ENCODE measurements around the gene TMEM115. TPM values are rescaled to one million over a fixed set of nuclear protein-coding genes. Genes with fewer than 3 reads are reported as not detected.

The TMEM115 gene
- total and polyA plus RNA-seq, 2 of the 13 experiments (the other 11 are each of a cell fraction or from before 2014, with no cell fraction given), result 22.1 to 30.7 TPM

- FAIRE-seq (no peak), DNase-seq (ENCODE audit: low spot score) (no peak), ATAC-seq (no peak)
- CTCF ChIA-PET (ENCODE audit: low intra/inter-chr PET ratio, low total read pairs), result no interaction called here
- Histone ChIP-seq H3K79me2 (ENCODE audit: insufficient read depth, low read length) (peaks cover 46% of the 10 kb centered on the region), H3K36me3 (replicated peaks in 1 of 2; ENCODE audit: control insufficient read depth in 1 of 2, insufficient read depth in 2 of 2, low read length in 2 of 2) (peaks cover 22 to 39% of the 10 kb centered on the region in 2 experiments), H3K9me3 (ENCODE audit: low read length) (no peaks in the 10 kb centered on the region), H3K9ac (ENCODE audit: insufficient read depth, low read depth, low read length) (peak overlapping the region; percentile 15; the same call in 1 of the 2 replicates), H2AFZ (ENCODE audit: low read length) (no peak overlapping the region), H3K4me1 (ENCODE audit: insufficient read depth, low read length) (peaks cover 53% of the 10 kb centered on the region), H3K27ac (ENCODE audit: extremely low read length, insufficient read depth, low read length) (no peak overlapping the region), H4K20me1 (ENCODE audit: insufficient read depth, low read length) (peaks cover 12% of the 10 kb centered on the region), H3K4me3 (replicated peaks in 1 of 3; ENCODE audit: insufficient read depth in 1 of 3, low read depth in 2 of 3, low read length in 3 of 3) (no peak overlapping the region), H3K4me2 (ENCODE audit: low read depth, low read length) (peak overlapping the region; percentile 97), H3K27me3 (ENCODE audit: control insufficient read depth in 1 of 2, insufficient read depth in 2 of 2, low read length in 2 of 2) (peaks cover 0 to 2% of the 10 kb centered on the region in 2 experiments; a peak in 1 of 5 replicates)
- POLR2A ChIA-PET, result interaction anchor here (4.7 kb wide), 1 partner anchor 11 kb away, joined by 58 read pairs; the partner anchor contains the start of gene HYAL2
- in situ Hi-C loops (cut with HindIII; ENCODE audit: extremely low pct_ligation_motif_present, low pct_unique_long_range_greater_than_20kb), result no loop called here
- BruUV-seq (replicated peaks), result no TSS peak
- TF ChIP-seq POLR2G (IDR thresholded peaks at IDR 0.05; ENCODE audit: low read depth, low read length) (peak; percentile 31; the same call in 1 of the 2 replicates), RBFOX2 (IDR thresholded peaks at IDR 0.05; ENCODE audit: low read depth, low read length) (0 out of 2 replicates have a peak, but pooled peaks have one; percentile 9), ZNF781 (CRISPR knock-in tag; IDR thresholded peaks at IDR 0.05; ENCODE audit: borderline replicate concordance, not compliant biosample characterization) (no peak)
- TF ChIP-seq, protein P1, sequence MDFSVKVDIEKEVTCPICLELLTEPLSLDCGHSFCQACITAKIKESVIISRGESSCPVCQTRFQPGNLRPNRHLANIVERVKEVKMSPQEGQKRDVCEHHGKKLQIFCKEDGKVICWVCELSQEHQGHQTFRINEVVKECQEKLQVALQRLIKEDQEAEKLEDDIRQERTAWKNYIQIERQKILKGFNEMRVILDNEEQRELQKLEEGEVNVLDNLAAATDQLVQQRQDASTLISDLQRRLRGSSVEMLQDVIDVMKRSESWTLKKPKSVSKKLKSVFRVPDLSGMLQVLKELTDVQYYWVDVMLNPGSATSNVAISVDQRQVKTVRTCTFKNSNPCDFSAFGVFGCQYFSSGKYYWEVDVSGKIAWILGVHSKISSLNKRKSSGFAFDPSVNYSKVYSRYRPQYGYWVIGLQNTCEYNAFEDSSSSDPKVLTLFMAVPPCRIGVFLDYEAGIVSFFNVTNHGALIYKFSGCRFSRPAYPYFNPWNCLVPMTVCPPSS (IDR thresholded peaks at IDR 0.05), result no peak
- intact Hi-C loops (cut with micrococcal nuclease; ENCODE audit: unreplicated experiment), result no loop called here
- 82% methylated on average over 5 of the region's 5 CpGs for WGBS (ENCODE audit: low lambda C conversion rate)
These were observed 24.8 kb downstream of the TMEM115 start for GRCh38 chr3:50334339-50335075.

DNA sequence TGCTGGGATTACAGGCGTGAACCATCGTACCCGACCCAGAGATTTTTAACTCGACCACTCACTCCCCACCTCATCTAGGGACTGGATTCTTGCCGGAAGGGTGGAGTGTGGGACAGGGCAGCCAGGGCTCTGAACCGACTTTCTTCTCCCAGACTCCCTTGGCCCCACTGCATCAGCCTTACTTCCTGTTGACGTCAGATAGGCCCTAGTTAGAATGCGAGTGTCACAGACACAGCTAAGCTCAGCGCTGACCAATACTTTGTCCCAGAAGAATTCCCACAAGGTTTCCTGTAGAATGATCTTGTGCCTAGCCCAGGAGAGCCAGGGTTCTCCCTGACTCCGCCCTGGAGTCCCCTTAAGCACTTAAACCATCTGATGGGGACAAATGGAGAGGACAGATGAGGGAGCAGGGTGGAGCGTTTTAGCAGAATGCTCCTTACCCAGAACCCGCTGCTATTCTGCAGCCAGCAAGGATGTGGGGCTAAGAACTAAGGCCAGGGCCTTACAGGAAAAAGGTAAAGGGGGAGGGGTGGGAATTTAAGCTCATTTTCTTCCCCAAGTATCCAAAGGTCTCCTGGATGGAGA, 25.5 kb downstream of the TMEM115 start:
- ATAC-seq, result no peak
- in situ Hi-C loops (cut with HindIII; ENCODE audit: extremely low pct_ligation_motif_present, low pct_unique_long_range_greater_than_20kb) (no loop called here), intact Hi-C loops (cut with micrococcal nuclease; ENCODE audit: unreplicated experiment) (no loop called here)
- BruUV-seq (replicated peaks), result no TSS peak
- peak overlapping the region; percentile 97 for H3K4me2 ChIP-seq (ENCODE audit: low read depth, low read length)
- H3K9ac ChIP-seq (ENCODE audit: insufficient read depth, low read depth, low read length), result peak overlapping the region; percentile 15; the same call in 1 of the 2 replicates
- no peak for FAIRE-seq
- DNase-seq (ENCODE audit: low spot score), result no peak
- peaks cover 12% of the 10 kb centered on the region for H4K20me1 ChIP-seq (ENCODE audit: insufficient read depth, low read length)
- H3K27ac ChIP-seq (ENCODE audit: extremely low read length, insufficient read depth, low read length), result peak overlapping the region; percentile 8
- H3K79me2 ChIP-seq (ENCODE audit: insufficient read depth, low read length), result peaks cover 46% of the 10 kb centered on the region
- H3K4me3 ChIP-seq (replicated peaks in 1 of 3; ENCODE audit: insufficient read depth in 1 of 3, low read depth in 2 of 3, low read length in 3 of 3), result no peak overlapping the region
- POLR2A ChIA-PET, result interaction anchor here (4.7 kb wide), 1 partner anchor 10 kb away, joined by 58 read pairs; the partner anchor contains the start of gene HYAL2
- H3K9me3 ChIP-seq (ENCODE audit: low read length), result no peaks in the 10 kb centered on the region
- H3K4me1 ChIP-seq (ENCODE audit: insufficient read depth, low read length), result peaks cover 57% of the 10 kb centered on the region
- CTCF ChIA-PET (ENCODE audit: low intra/inter-chr PET ratio, low total read pairs), result no interaction called here
- peaks cover 0 to 2% of the 10 kb centered on the region in 2 experiments; a peak in 1 of 5 replicates for H3K27me3 ChIP-seq (ENCODE audit: control insufficient read depth in 1 of 2, insufficient read depth in 2 of 2, low read length in 2 of 2)
- peaks cover 22 to 39% of the 10 kb centered on the region in 2 experiments for H3K36me3 ChIP-seq (replicated peaks in 1 of 2; ENCODE audit: control insufficient read depth in 1 of 2, insufficient read depth in 2 of 2, low read length in 2 of 2)
- H2AFZ ChIP-seq (ENCODE audit: low read length), result no peak overlapping the region
- 92% methylated on average over 8 of the region's 12 CpGs for WGBS (ENCODE audit: low lambda C conversion rate)
- TF ChIP-seq, protein P2, sequence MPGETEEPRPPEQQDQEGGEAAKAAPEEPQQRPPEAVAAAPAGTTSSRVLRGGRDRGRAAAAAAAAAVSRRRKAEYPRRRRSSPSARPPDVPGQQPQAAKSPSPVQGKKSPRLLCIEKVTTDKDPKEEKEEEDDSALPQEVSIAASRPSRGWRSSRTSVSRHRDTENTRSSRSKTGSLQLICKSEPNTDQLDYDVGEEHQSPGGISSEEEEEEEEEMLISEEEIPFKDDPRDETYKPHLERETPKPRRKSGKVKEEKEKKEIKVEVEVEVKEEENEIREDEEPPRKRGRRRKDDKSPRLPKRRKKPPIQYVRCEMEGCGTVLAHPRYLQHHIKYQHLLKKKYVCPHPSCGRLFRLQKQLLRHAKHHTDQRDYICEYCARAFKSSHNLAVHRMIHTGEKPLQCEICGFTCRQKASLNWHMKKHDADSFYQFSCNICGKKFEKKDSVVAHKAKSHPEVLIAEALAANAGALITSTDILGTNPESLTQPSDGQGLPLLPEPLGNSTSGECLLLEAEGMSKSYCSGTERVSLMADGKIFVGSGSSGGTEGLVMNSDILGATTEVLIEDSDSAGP (CRISPR knock-in tag; IDR thresholded peaks at IDR 0.05; ENCODE audit: borderline replicate concordance), result no peak

Measured in HepG2 (cell line).